Measurements from ENCODE around the gene CYP27A1.

Gene CYP27A1

DNA sequence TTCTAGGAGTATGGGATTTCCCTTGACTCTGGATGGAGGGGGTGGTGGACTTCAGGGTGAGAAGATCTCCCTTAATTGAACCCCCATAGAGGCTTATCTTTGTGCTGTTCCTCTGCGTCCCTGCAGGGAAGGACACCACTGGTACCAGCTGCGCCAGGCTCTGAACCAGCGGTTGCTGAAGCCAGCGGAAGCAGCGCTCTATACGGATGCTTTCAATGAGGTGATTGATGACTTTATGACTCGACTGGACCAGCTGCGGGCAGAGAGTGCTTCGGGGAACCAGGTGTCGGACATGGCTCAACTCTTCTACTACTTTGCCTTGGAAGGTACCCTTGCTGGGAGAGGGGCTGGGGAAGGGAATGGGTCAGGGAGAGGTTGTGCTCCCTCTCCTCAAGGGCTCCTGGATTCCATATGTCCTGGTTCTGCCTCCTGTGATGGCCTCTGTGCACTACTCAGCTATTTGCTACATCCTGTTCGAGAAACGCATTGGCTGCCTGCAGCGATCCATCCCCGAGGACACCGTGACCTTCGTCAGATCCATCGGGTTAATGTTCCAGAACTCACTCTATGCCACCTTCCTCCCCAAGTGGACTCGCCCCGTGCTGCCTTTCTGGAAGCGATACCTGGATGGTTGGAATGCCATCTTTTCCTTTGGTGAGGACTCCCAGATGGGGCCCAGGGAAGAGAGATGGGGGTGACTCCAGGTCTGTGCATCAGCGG, 30.3 kb downstream of the CYP27A1 start:
- no peak for DNase-seq

DNA sequence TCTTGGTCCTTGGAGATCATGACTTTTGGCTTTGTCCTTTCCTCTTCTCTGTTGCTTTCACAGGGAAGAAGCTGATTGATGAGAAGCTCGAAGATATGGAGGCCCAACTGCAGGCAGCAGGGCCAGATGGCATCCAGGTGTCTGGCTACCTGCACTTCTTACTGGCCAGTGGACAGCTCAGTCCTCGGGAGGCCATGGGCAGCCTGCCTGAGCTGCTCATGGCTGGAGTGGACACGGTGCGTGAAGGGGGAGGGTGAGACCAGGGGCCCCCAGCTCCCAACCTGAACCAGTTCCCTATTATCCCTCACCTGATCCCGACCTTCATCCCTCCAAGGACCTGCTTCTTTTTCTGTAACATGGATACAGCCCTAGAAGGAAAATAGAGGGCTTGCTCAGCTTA, 30.9 kb downstream of the CYP27A1 start:
- no peak for DNase-seq

DNA sequence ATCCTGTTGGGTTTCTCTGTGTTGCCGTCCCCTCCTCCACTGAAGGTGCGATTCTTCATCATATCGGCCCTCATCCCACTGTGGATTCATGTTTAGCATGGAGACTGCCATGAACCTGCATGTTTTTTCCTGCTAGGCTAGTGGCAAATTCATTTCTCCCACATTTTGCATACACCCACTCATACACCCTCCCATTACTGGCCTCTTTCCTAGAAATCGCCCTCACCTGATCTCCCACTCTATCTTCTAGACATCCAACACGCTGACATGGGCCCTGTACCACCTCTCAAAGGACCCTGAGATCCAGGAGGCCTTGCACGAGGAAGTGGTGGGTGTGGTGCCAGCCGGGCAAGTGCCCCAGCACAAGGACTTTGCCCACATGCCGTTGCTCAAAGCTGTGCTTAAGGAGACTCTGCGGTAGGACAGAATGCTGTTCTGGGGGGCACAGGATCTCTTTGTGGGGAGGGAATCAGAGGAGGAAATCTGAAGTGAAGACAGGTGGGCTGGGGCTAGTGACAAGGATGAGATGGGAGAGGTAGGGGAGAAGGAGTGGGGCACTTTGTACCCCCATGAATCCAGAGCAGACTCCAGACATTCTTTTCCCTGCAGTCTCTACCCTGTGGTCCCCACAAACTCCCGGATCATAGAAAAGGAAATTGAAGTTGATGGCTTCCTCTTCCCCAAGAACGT, 32.0 kb downstream of the CYP27A1 start:
- DNase-seq: no peak

DNA sequence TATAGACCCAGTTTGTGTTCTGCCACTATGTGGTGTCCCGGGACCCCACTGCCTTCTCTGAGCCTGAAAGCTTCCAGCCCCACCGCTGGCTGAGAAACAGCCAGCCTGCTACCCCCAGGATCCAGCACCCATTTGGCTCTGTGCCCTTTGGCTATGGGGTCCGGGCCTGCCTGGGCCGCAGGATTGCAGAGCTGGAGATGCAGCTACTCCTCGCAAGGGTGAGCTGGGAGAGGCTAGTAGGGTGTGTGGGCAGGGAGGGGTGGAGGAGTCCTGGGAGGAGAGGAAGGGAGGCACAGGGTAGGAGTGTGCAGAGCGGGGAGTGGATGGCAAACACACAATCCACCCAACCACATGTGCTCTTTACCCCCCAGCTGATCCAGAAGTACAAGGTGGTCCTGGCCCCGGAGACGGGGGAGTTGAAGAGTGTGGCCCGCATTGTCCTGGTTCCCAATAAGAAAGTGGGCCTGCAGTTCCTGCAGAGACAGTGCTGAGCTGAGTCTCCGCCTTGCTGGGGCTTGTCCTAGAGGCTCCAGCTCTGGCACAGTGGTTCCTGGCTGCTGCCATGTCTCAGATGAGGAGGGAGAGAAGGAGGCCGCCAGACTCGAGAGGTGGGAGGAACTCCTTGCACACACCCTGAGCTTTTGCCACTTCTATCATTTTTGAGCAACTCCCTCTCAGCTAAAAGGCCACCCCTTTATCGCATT, 32.7 kb downstream of the CYP27A1 start:
- no peak for DNase-seq

DNA sequence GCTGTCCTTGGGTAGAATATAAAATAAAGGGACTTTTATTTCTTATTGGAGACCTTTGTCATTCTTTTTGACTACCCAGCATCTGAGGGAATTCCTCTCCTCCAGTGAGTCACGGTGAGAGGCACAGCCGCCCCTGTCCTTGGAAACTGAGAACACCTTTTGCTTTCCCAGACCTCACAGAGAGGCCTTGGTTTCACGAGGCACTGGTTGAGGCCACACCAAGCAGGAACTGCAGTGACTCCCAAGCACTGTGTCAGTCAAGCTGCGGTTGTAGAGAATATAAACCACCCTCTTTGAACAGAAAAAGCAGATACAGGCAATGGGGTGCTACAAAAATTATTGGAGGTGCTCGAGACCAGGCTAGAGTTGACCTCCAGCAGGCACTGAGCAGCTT, 33.3 kb downstream of the CYP27A1 start:
- DNase-seq: no peak

DNA sequence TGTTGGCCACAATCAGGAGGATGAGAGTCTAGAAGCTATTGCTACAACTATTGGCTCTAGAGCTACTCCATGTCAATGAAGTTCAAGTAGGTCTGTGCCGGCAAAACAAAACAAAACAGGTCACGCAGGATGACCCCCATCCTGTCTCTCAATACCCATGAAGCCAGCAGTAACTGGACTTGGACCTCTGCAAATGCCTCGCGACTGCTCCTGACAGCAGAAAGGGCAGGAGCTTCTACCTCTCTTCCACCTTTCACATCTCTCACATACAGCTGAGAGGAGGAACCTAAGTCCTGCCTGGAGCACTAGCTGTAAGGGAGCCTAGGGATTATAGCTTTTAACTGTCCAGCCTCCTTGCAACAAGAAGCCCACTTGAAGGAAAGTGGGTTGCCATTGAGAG, 33.7 kb downstream of the CYP27A1 start:
- DNase-seq: no peak

DNA sequence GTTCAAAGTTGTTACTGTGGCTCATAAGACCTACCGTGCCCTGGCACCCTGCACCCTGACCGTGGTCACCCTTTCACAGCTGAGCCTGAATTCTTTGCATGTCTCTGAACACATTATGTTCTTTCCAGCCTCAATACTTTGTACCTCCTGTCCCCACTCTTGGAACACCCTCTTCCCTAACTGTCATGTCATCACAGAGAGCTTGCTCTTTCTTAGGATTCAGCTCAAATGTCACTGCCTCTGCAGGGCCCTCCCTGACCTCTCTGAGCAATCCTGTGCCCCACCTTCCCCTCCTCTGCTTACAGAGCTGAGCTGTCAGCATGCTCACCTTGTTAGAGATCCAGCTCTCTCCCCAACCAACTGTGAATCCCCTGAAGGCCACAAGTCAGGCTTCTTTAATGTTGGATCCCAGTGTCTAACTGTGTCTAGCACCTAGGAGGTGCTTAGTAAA, 34.6 kb downstream of the CYP27A1 start:
- no peak for DNase-seq

DNA sequence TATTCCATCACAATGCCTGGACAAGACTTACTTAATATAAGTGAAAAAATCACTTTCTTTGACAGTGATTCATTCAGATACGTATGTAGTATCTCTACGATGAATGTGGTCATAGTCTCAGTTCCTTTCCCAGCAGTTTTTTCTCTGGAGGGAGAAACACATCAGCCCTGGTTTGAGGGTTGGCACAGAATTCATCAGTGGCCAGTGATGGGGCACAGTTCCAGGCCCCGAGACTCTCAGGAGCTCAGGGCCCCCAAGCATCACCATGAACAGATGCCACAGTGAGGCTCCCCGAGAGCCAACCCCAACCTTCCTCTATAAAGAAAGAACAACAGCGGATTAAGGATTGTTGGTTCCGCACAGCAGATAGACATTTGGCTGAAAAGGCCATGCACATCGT, 37.1 kb downstream of the CYP27A1 start:
- no peak for DNase-seq

DNA sequence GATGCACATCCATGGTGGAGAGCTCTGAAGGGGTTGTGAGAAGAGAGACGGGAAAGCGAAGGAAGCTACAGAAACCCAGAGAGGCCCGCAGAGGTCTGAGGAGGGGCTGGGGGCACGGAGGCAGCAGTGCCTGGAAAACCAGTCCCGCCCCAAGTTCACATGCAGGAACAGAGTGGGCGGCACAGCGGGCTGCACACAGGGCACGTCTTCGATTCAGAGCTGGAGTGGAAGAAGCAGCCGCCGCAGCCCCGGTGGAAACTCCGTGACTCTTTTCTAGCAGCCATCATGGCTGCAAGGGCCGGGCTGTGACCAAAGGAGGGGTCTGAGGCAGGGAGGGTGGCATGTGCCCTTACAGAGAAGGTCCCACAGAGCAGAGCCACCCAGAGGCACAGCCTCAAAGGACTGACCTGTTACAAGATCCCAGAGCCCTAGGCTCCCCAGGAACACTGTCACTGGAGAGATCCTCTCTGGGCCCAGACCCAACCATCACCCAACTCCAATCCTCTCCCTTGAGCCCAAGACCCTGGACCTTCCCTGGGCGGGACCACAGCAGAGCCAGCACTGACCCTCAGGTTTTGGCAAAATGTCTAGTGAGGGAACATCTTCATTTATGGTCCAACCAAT, 38.9 kb downstream of the CYP27A1 start:
- DNase-seq: no peak

DNA sequence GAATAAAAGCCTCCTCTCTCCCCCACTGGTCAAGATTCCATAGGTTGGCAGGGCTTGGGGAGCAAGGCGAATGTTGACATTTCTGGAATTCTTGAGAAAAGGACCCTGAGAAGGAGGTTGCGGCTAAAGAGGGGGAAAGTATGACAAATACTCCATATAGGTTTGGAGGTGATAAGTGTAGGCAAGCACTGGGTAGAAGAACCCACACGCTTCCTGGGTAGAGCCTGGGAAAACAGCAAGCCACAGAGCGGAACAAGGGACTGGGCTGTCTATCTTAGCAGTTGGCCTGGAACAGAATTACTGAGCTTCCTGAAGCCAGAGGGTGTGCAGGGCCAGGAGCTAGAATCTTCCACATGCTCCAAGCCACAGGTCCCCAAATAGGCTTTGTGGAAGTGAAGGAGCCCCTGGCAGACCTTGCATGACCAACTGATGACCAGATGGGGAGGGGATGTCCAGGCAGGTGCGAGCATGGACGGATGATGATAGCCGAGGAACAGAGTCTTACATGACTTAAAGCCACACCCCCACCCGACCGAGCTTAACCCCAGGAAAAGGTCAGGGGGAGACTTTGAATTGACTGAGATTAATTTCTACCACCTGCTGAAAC, 39.8 kb downstream of the CYP27A1 start:
- DNase-seq: no peak

DNA sequence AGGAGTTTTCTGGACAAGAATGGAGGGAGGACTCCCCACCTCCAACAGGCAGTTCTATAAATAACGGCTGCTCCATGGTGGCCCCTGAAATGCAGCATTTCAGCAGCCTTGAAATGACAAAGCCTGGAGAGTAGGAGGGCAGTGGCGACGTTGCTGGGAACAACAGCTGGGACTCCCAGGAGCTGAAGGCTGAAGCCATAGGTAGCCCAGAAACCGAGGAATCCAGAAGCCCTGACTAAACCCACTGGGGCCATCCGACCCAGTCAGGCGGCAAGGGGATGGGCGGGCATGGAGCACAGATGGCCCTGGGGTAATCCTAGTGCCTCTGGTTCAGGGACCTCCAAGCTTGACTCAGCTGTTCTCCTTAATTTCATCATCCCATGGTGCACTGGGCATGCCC, 40.7 kb downstream of the CYP27A1 start:
- no peak for DNase-seq

DNA sequence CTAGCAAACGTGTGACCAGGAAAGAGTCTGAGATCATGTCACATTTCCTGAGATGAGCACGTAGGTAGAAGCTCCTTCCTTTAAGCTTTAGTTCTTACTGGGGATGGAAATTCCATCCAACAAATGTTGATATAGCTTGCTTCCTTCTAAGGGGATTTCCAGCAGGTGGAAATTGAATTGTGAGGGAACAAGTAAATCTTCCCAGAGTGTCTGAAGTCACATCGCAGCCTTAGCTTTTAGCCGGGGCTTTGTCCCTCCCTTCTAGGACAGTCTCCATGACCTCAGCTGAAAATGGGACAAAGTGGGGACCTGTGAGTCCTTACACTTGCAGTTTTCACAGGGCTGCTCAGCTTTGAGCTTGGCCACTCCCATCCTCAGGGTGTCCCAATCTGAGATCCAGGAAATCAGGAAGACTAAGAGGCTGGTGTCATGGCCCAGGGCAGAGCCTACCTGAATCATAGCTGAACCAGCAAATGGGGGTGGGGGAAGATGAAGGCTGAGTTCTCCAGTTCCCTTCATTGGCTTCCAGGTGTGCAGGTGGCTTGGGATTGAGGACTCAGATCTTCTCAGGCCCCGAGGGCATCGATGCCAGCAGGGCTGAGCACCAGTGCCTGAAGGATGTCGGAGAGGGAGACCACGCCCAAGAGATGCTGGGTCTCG, 41.4 kb downstream of the CYP27A1 start:
- DNase-seq: no peak

DNA sequence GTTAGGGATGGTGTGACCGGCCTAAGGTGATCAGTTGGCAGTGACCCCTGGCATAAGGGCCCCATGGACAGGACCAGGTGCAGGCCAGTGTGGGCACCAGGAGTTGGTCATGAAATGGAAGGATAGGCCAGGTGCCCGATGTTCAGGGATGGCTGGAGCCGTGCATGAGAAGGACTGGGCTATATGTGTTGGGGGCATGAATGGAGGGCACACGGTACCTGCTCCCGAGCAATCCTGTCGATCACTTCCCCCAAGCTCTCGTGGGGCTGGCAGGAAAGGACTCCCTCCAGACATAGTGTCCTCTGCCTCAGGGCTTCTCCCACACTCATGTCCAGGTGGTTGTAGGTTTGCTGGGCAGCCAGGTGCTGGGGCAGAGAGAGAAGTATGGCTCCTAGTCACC, 42.1 kb downstream of the CYP27A1 start:
- no peak for DNase-seq

DNA sequence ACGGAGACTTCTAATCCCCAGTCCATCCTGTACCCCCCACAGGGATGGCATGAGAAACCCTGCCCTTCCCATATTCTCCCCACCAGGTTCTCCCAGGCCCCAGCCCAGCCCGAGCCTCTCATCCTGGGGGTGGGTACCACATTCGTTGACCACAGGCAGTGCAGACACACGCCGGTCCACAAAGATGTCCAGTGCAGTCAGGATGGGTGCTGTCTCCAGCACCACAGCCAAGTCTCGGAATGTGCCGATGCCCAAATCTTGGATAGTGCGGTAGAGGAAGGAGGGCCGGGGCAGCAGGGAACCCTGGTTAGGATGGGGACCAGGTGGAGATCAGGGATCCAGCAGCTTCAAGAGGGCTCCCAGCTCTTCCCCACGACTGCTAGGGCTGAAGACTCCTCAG, 44.8 kb downstream of the CYP27A1 start:
- DNase-seq: no peak

DNA sequence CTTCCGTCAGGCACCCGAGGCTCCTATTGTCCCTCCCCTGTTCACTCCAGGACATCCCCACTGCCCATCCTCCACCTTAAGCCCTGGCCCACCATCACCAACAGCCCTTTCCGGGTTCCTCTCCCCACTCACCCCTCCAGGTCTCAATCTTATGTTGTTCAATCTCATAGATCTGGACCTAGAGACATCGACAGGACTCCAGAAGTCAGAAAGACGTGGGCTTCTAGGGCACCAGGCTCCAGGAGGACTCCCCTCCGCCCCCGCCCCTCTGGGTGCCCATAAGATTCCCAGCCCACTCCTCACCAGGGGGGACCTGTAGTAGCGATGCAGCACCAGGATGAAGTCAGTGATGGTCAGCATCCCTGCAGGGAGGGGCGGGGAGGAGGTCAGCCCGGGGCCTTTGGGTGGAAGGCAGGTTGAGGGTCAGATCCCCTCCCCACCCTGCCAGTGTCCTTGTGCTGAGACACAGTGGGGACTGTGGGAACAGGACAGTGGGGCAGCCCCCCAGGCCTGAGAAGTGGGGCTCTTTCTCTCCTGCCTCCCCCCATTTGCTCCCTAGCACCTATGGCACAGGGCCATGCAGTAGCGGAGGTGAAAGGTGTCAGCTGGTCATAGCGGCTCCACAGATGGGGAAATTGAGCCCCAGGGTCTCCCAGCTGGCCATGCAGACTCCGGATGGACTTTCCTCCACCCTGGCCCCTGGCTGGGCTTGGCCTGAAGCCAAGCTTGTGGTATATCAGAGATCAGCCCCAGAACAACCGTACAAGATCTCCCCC, 45.9 kb downstream of the CYP27A1 start:
- DNase-seq: no peak

DNA sequence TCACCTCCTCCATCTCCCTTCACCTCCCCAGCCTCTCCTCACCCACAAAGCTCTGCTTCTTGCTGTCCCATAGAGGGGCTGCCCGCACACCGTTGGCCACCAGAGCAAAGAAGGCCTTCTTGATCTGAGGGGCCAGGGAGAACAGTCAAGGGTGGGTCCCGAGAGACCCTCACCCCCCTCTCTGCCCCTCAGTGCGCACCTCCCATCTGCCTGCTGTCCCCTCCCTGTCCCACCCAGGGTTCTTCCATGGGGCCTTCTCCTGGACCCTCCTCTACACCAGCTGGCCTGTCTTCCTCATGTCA, 46.5 kb downstream of the CYP27A1 start:
- DNase-seq: no peak

DNA sequence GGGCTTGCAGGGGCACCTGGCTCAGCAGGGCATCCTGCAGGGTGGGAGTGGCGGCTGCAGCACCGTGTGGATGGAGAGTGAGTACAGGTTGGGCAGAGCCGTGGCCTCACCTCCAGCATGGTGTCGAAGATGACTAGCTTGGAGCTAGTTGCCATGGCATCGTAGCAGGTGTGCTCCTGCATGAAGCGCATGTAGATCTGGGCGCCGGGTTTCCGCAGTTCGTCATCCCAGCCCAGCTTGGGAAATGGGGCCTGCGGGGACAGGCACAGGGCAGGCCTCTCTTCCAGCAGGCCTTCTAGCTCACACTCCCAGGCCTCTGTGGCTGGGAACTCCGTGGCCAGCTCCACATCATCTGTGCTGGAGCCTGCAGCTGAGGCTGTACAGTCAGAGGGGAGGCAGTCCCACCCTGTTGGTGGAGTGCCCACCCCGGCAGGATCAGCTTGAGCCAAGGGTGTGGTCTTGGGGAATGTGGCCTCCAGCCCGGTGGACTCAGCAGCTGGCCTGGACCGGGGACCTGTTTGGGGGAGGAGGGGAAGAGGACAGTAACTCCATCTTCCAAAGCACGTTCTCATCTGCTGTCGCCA, 48.0 kb downstream of the CYP27A1 start:
- DNase-seq: no peak

DNA sequence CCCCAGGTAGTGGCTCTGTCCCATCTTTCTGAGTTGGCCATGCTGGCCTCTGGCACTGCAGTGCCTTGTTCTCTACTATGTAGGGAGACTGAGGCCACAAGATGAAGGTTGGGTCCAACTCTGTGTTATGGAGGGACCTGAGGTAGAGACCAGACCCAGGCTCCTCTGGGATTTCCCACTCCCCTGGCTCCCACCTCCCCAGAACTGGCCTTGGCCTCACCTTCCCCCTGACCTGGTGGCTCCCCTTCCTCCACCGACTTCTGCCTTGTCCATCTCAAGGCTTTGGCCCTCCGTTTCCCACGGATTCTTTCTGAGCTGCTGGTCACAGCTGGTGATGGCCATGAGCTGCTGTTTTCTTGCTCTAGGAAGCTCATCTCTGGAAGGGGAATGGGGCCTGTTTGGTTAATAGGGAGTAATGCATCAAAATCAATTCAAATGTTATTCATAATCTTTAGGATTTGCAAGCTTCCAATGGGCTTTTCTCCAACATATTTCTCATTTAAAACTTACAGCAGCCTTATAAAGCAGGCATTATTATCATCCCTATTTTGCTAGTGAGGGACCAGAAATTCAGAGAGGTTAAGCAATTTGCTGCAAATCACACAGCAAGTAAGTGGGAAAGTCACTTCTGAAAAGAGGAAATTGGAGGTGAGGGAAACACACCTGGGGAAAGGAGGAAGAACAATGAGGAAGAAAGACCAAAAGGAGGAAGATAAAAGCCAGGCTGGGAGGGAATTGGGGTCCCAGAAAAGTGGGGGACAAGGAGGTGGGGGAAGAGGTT, 48.8 kb downstream of the CYP27A1 start:
- no peak for DNase-seq

DNA sequence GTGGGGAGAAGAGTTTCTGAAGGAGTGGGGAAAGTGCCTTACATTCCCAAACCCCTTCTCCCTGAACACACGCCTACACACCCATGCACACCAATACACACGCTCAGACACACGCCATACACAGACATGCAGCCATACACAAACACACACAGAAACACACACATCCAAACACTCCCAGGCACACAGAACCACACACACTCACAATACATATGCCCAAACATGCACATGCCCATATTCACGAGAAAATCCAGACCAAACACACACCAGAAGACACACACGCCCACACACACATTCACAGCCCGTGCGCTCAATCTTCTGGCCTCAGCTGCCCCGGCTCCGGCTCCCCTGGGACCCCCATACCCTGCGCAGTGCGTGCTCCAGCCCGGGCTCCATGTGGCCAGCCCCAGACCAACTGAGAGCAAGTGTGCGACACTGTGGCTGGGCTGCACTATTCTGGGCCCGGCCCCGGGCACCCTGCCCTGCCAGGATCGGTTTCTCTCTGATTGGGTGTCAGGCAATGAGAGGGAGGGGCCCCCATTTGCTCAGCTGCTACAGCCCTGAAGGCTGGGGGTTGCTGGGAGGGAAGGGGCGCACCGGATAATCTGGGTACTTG, 49.5 kb downstream of the CYP27A1 start, which contains the start of gene PRKAG3:
Gene PRKAG3 (minus strand): TSS at position 426 of the 613 bp plus-strand sequence.
- DNase-seq: no peak

DNA sequence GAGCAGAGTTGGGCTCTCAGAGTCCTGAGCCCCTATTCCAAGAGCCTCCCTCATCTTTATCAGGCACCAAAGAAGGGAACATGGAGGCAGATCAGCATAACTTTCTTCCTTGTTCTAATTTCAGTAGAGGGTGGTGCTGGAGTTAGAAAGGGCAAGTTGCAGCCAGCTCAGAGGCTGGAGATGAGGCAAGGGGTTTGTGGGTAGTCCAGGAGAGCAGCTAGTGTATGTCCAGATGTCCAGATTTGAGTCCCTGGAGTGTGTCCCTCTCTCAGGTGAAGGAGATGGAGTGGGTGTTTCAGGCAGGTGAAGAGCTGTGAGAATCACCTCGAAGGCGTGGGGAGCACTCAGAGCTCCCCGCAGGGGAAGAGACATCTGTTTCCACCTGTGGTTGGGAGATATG, 50.1 kb downstream of the CYP27A1 start:
- no peak for DNase-seq

All from cerebellar nuclear complex (tissue), 1 donor.